Caco-2 (cell line): ENCODE data around the gene ZGRF1. TPM values are rescaled to one million over a fixed set of nuclear protein-coding genes. Genes with fewer than 3 reads are reported as not detected.
"Not testable (repeated sequence)": the region's sequence is repeated elsewhere in the genome, so short reads cannot be mapped to it uniquely, and the experiment has no call there.

Experiments
- BruUV-seq: library from RNA; stranded (reverse); fragments of 400-500 nt; replicated peaks from 2 replicates; lab custom pipeline; 2021; lab: Mats Ljungman, UMichigan
- CTCF ChIA-PET: fragments of 300-600 bp; sonication (Branson Sonifier 250); formaldehyde crosslinking; loops from one replicate; lab custom pipeline; 2022; ENCODE audit warnings: antibody characterized with exemption; lab: Charles Lee
- POLR2A ChIA-PET: fragments of 300-600 bp; sonication (Branson Sonifier 250); formaldehyde crosslinking; loops from one replicate; lab custom pipeline; 2022; ENCODE audit warnings: antibody characterized with exemption; lab: Charles Lee
- DNase-seq, 2 experiments: peaks; one replicate each; pipeline versions ENCODE4 v3.0.0 to v3.0.0-alpha.2; 2020 to 2022
- H3K27me3 ChIP-seq: replicated peaks from 2 replicates; pipeline ENCODE4 v1.6.0; 2011; ENCODE audit warnings: low read length; ENCODE audit not compliant: control insufficient read depth, insufficient read depth
- H3K36me3 ChIP-seq: 2 replicates; pipeline ENCODE4 v1.5.1; 2011; ENCODE audit warnings: low read length; ENCODE audit not compliant: control insufficient read depth, insufficient read depth
- H3K4me1 ChIP-seq: fragments of 250-450 bp; sonication (Bioruptor Pico); 2 replicates; pipeline ENCODE4 v1.5.1; 2020; ENCODE audit warnings: mild to moderate bottlenecking
- H3K4me3 ChIP-seq: 2 replicates; pipeline ENCODE4 v1.5.1; 2011; ENCODE audit warnings: low read depth, mild to moderate bottlenecking, control low read depth, low read length
- H3K9me3 ChIP-seq: fragments of 250-450 bp; sonication (Bioruptor Pico); 2 replicates; pipeline ENCODE4 v1.5.1; 2020; ENCODE audit warnings: mild to moderate bottlenecking, moderate library complexity
- H3K27ac Mint-ChIP-seq: one replicate; pipeline ENCODE4 v1.8.0; 2022; ENCODE audit warnings: mixed read lengths; ENCODE audit not compliant: unreplicated experiment
- H3K27me3 Mint-ChIP-seq: one replicate; pipeline ENCODE4 v1.8.0; 2022; ENCODE audit warnings: mixed read lengths; ENCODE audit not compliant: insufficient read depth, unreplicated experiment
- H3K36me3 Mint-ChIP-seq: one replicate; pipeline ENCODE4 v1.8.0; 2022; ENCODE audit warnings: mild to moderate bottlenecking, mixed read lengths; ENCODE audit not compliant: insufficient read depth, unreplicated experiment
- H3K4me1 Mint-ChIP-seq: one replicate; pipeline ENCODE4 v1.8.0; 2022; ENCODE audit warnings: low read depth, mixed read lengths; ENCODE audit not compliant: unreplicated experiment
- H3K4me3 Mint-ChIP-seq: one replicate; pipeline ENCODE4 v1.8.0; 2022; ENCODE audit warnings: mild to moderate bottlenecking, moderate library complexity, mixed read lengths; ENCODE audit not compliant: unreplicated experiment
- H3K9me3 Mint-ChIP-seq: one replicate; pipeline ENCODE4 v1.8.0; 2022; ENCODE audit warnings: mixed read lengths; ENCODE audit not compliant: unreplicated experiment
- intact Hi-C: fragments of 100-400 bp; cut with micrococcal nuclease; formaldehyde crosslinking; loops from one replicate; pipeline ENCODE4 v1.10.0; 2022; ENCODE audit not compliant: unreplicated experiment
- total RNA-seq: library from RNA; stranded (reverse); gene quantifications from 2 replicates; pipeline ENCODE4 v1.2.3, GENCODE V29; 2022
- TF ChIP-seq, protein P1 (sequence below), 2 experiments: fragments of 200-600 bp in 1 of 2; IDR thresholded peaks; 1 replicate in 1 of 2; 2 replicates in 1 of 2; pipeline versions ENCODE4 v1.5.1 to v1.8.0; 2011 to 2022; ENCODE audit warnings: antibody characterized with exemption in 1 of 2, control low read depth in 1 of 2, inconsistent platforms in 1 of 2, low read depth in 1 of 2, low read length in 1 of 2, mild to moderate bottlenecking in 1 of 2, moderate library complexity in 1 of 2; ENCODE audit not compliant: insufficient read depth in 1 of 2, severe bottlenecking in 1 of 2, unreplicated experiment in 1 of 2

Gene ZGRF1
- total RNA-seq, 1 experiment from 2014 or later: 14.7 TPM

GRCh38 chr4:112559053-112559452 is 77.7 kb downstream of the ZGRF1 start:
- Histone ChIP-seq H3K4me1 (no peaks in the 10 kb centered on the region), H3K36me3 (no peaks in the 10 kb centered on the region), H3K4me3 (no peak overlapping the region), H3K9me3 (no peaks in the 10 kb centered on the region), H3K27me3 (no peaks in the 10 kb centered on the region)
- Mint-ChIP-seq H3K9me3 (no peaks in the 10 kb centered on the region), H3K4me3 (no peak overlapping the region), H3K27me3 (no peaks in the 10 kb centered on the region), H3K27ac (no peak overlapping the region), H3K36me3 (no peaks in the 10 kb centered on the region), H3K4me1 (no peaks in the 10 kb centered on the region)
- TF ChIP-seq, protein P1, sequence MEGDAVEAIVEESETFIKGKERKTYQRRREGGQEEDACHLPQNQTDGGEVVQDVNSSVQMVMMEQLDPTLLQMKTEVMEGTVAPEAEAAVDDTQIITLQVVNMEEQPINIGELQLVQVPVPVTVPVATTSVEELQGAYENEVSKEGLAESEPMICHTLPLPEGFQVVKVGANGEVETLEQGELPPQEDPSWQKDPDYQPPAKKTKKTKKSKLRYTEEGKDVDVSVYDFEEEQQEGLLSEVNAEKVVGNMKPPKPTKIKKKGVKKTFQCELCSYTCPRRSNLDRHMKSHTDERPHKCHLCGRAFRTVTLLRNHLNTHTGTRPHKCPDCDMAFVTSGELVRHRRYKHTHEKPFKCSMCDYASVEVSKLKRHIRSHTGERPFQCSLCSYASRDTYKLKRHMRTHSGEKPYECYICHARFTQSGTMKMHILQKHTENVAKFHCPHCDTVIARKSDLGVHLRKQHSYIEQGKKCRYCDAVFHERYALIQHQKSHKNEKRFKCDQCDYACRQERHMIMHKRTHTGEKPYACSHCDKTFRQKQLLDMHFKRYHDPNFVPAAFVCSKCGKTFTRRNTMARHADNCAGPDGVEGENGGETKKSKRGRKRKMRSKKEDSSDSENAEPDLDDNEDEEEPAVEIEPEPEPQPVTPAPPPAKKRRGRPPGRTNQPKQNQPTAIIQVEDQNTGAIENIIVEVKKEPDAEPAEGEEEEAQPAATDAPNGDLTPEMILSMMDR (IDR thresholded peaks at IDR 0.05; ENCODE audit: insufficient read depth in 1 of 2, low read depth in 1 of 2, low read length in 1 of 2, severe bottlenecking in 1 of 2, unreplicated experiment in 1 of 2): no peak
- intact Hi-C loops: no loop called here
- BruUV-seq: no TSS peak
- CTCF ChIA-PET: no interaction called here
- no peak for DNase-seq
- POLR2A ChIA-PET: no interaction called here

DNA sequence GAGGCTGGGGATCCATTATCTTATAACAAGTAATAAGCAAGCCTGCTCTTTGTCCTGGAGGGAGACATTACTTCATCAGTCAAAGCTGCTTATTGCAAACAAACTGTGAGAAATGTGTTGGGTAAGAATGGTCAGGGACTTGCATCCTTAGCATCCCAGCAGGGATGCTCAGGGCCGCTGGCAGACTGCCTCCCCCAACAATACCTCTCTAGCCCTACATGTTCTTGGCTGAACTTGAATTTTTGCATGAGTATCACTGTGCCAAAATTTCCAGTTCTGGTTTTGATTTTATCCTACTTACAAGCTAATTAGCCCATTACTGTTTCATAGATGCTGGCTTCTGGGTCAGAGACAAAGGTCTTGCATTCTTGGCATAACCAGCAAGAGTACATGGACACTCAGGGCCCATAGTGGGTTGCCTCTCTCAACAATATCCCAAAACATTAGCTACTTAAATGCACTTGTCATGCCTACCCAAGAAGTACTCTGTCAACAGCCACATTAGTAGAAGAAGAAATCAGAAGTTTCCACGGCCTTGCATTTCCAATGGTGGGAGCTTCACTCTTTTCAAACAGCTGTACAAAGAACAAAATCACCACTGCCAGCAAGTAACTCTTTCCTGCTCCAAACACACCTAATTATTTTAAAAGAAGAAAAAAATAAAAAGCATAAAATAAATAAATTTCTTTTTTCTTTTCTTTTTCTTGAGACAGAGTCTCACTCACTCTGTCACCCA is 78.9 kb downstream of the ZGRF1 start:
- intact Hi-C loops: no loop called here
- no TSS peak for BruUV-seq
- H3K4me1 Mint-ChIP-seq: no peaks in the 10 kb centered on the region
- H3K36me3 ChIP-seq: no peaks in the 10 kb centered on the region
- H3K27me3 Mint-ChIP-seq: no peaks in the 10 kb centered on the region
- no peak for DNase-seq
- ChIA-PET CTCF (no interaction called here), POLR2A (no interaction called here)
- H3K4me3 Mint-ChIP-seq: no peak overlapping the region
- no peaks in the 10 kb centered on the region for H3K9me3 Mint-ChIP-seq
- no peaks in the 10 kb centered on the region for H3K27me3 ChIP-seq
- H3K27ac Mint-ChIP-seq: no peak overlapping the region
- H3K9me3 ChIP-seq: no peaks in the 10 kb centered on the region
- no peaks in the 10 kb centered on the region for H3K4me1 ChIP-seq
- H3K36me3 Mint-ChIP-seq: no peaks in the 10 kb centered on the region
- TF ChIP-seq, protein P1 (IDR thresholded peaks at IDR 0.05; ENCODE audit: insufficient read depth in 1 of 2, low read depth in 1 of 2, low read length in 1 of 2, severe bottlenecking in 1 of 2, unreplicated experiment in 1 of 2): no peak
- H3K4me3 ChIP-seq: no peak overlapping the region

DNA sequence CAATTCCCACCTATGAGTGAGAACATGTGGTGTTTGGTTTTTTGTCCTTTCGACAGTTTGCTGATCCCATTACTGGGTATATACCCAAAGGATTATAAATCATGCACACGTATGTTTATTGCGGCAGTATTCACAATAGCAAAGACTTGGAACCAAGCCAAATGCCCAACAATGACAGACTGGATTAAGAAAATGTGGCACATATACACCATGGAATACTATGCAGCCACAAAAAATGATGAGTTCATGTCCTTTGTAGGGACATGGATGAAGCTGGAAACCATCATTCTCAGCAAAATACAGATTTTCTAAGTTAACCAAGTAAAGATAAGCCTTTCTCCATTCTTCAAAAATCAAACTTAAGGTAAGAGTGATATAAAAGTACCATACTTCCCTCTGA is 82.4 kb downstream of the ZGRF1 start:
- CTCF ChIA-PET, BruUV-seq, H3K27me3 ChIP-seq, intact Hi-C loops, H3K4me3 Mint-ChIP-seq, H3K4me1 ChIP-seq, H3K36me3 Mint-ChIP-seq, DNase-seq, H3K27me3 Mint-ChIP-seq, H3K9me3 Mint-ChIP-seq, POLR2A ChIA-PET, H3K27ac Mint-ChIP-seq, H3K9me3 ChIP-seq, H3K36me3 ChIP-seq, H3K4me3 ChIP-seq, H3K4me1 Mint-ChIP-seq: not testable (repeated sequence)
